HEK293T (cell line): ENCODE results near the gene GNGT2.

Source experiments
- CTCF ChIA-PET: fragments of 350-600 bp; formaldehyde crosslinking; extraction: SDS; loops from one replicate; lab custom pipeline; 2021; ENCODE audit warnings: antibody characterized with exemption, inconsistent platforms; lab: Yijun Ruan, JAX
- POLR2A ChIA-PET: fragments of 350-600 bp; formaldehyde crosslinking; extraction: SDS; loops from one replicate; lab custom pipeline; 2020; ENCODE audit warnings: antibody characterized with exemption, inconsistent platforms; lab: Yijun Ruan, JAX
- DNase-seq: peaks from one replicate; pipeline ENCODE4 v3.0.0; 2012; ENCODE audit warnings: mixed read lengths; ENCODE audit errors: extremely low spot score
- ARNT ChIP-seq: fragments of 450-650 bp; IDR thresholded peaks from 2 replicates; pipeline ENCODE4 v1.6.1; 2017; ENCODE audit warnings: mild to moderate bottlenecking
- BHLHE40 ChIP-seq: fragments of 450-650 bp; IDR thresholded peaks from 2 replicates; pipeline ENCODE4 v1.6.1; 2016; ENCODE audit warnings: mild to moderate bottlenecking, moderate library complexity, borderline replicate concordance
- CTBP1 ChIP-seq: fragments of 450-650 bp; IDR thresholded peaks from 2 replicates; pipeline ENCODE4 v1.6.1; 2016; ENCODE audit warnings: borderline replicate concordance
- ELF4 ChIP-seq: fragments of 450-650 bp; IDR thresholded peaks from 2 replicates; pipeline ENCODE4 v1.6.1; 2017; ENCODE audit warnings: antibody characterized with exemption
- FOXA1 ChIP-seq: fragments of 450-650 bp; IDR thresholded peaks from 2 replicates; pipeline ENCODE4 v1.6.1; 2016; ENCODE audit warnings: mild to moderate bottlenecking
- FOXK2 ChIP-seq: fragments of 450-650 bp; IDR thresholded peaks from 2 replicates; pipeline ENCODE4 v1.6.1; 2016; ENCODE audit warnings: mild to moderate bottlenecking
- FOXM1 ChIP-seq: fragments of 450-650 bp; IDR thresholded peaks from 2 replicates; pipeline ENCODE4 v1.6.1; 2017; ENCODE audit warnings: mild to moderate bottlenecking, borderline replicate concordance
- HDGF ChIP-seq: fragments of 450-650 bp; IDR thresholded peaks from 2 replicates; pipeline ENCODE4 v1.6.1; 2017; ENCODE audit warnings: antibody characterized with exemption, borderline replicate concordance
- L3MBTL2 ChIP-seq: fragments of 450-650 bp; conservative IDR thresholded peaks from 2 replicates; pipeline ENCODE4 v1.6.1; 2016; ENCODE audit warnings: mild to moderate bottlenecking
- LEF1 ChIP-seq: fragments of 450-650 bp; IDR thresholded peaks from 2 replicates; pipeline ENCODE4 v1.6.1; 2017; ENCODE audit warnings: mild to moderate bottlenecking, borderline replicate concordance
- NFRKB ChIP-seq: fragments of 450-650 bp; IDR thresholded peaks from 2 replicates; pipeline ENCODE4 v1.6.1; 2016; ENCODE audit warnings: mild to moderate bottlenecking, moderate library complexity
- SP1 ChIP-seq: fragments of 450-650 bp; IDR thresholded peaks from 2 replicates; pipeline ENCODE4 v1.6.1; 2017
- SUZ12 ChIP-seq: fragments of 450-650 bp; IDR thresholded peaks from 2 replicates; pipeline ENCODE4 v1.6.1; 2016; ENCODE audit warnings: mild to moderate bottlenecking
- TARDBP ChIP-seq: fragments of 450-650 bp; IDR thresholded peaks from 2 replicates; pipeline ENCODE4 v1.6.1; 2016
- ZNF384 ChIP-seq: fragments of 450-650 bp; IDR thresholded peaks from 2 replicates; pipeline ENCODE4 v1.6.1; 2016
- TF ChIP-seq, protein P1 (sequence below): fragments of 450-650 bp; IDR thresholded peaks from 2 replicates; pipeline ENCODE4 v1.6.1; 2016

Gene GNGT2

DNA sequence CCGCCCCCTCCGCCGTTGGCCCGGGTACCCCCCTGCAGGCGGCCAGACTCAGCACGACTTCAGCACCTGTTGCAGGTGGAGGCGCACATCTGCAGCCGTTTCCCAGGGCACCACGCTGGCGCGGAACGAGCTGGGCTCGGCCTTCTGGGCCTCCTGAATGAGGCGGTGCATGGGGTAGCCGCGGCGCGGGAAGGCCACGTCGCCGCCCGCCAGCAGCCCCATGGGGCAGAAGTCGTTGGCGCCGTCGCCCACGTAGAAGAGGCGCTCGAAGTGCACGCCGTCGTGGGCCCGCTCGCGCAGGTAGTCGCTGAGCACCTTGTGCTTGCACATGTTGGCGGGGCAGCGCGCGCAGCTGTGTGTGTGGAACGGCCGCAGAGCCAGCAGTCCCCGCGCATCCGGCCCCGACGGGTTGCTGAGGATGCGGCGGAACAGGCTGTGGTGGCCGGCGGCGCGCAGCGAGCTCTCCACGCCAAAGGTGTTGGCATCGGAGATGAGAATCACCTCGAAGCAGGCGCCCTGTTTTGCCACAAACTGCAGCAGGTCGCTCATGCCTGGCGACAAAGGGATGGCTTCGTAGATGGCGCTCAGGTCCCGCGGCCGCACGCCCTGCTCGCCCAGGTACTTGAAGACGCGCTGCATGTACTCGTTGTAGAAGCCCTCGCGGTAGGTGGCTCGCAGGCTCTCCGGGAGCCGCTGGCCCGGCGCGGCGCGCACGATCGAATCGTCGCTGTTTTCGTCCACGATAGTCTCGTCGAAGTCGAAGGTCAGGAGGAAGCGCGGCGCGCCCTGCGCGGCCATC lies 14.0 kb upstream of the GNGT2 start:
- ChIA-PET CTCF (no interaction called here), POLR2A (no interaction called here)
- TF ChIP-seq BHLHE40 = no peak
- TF ChIP-seq L3MBTL2 = no peak
- TF ChIP-seq SP1 = no peak
- no peak for TF ChIP-seq CTBP1
- TF ChIP-seq FOXK2 = no peak
- TF ChIP-seq ARNT = no peak
- no peak for TF ChIP-seq FOXM1
- TF ChIP-seq SUZ12 = no peak
- no peak for DNase-seq

DNA sequence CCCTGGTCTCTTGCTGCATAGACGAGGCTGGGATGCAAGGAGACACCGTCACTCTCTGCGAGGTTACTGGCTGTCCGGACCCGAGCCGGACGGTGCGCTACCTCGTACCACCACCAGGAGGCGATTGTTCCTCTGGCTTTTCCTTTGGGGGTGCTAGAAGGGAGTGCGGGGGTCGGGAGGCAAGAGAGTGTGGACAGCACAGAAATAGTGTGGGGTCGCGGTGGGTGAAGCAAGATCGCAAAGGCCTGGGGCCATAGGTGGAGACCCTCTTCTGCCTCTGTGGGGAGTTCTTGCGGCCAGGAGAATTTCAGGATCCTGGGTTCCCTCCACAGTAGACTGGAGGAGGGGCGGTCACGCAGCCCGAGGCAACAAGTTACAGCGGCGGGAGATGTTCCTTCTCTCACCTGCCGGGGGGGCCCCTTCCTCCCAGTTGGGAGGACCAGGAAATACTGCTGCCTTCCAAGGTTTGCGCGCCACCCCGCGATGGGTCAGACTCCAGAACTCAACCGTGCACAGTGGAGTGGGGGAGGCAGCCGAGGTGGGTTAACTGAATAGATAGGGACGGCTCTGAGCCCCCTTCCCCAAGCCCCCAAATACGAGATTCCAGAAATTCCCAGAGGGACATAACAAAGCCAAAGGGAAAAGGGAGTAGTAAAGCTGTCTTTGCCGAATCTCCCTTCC lies 13.3 kb upstream of the GNGT2 start:
- DNase-seq = peak; percentile 76
- ChIA-PET CTCF (interaction anchor here (1.3 kb wide), 1 partner anchor 67 kb away, joined by 5 read pairs; no protein-coding TSS in a partner anchor), POLR2A (no interaction called here)
- TF ChIP-seq SUZ12 (no peak), CTBP1 (no peak), TARDBP (no peak), LEF1 (no peak), FOXK2 (no peak), ELF4 (no peak)

DNA sequence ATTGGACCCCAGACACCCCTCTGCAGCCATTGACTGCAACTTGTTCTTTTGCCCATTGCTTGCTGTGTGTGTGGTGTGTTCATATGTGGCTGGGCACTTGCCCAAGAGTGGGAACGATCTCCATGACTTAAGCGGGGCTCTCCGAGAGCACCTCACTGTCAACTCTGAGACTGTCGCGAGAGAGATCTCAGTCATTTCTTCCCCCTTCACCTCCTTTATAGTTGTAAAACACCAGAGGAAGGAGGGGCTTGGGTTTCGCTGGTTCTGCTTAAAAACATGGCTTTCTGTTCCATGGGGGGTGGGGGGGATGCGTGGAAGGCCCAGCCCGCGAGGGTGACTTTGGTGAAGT lies 12.8 kb upstream of the GNGT2 start:
- CTCF ChIA-PET = interaction anchor here (1.3 kb wide), 1 partner anchor 68 kb away, joined by 5 read pairs; no protein-coding TSS in a partner anchor
- DNase-seq = no peak
- no peak for TF ChIP-seq FOXM1
- TF ChIP-seq LEF1 = no peak
- no peak for TF ChIP-seq NFRKB
- TF ChIP-seq SP1 = no peak
- TF ChIP-seq, protein P1, sequence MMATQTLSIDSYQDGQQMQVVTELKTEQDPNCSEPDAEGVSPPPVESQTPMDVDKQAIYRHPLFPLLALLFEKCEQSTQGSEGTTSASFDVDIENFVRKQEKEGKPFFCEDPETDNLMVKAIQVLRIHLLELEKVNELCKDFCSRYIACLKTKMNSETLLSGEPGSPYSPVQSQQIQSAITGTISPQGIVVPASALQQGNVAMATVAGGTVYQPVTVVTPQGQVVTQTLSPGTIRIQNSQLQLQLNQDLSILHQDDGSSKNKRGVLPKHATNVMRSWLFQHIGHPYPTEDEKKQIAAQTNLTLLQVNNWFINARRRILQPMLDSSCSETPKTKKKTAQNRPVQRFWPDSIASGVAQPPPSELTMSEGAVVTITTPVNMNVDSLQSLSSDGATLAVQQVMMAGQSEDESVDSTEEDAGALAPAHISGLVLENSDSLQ = no peak
- TF ChIP-seq CTBP1 = no peak
- no peak for TF ChIP-seq SUZ12
- TF ChIP-seq ZNF384 = no peak
- TF ChIP-seq TARDBP = no peak
- no peak for TF ChIP-seq FOXA1
- no peak for TF ChIP-seq FOXK2
- no peak for TF ChIP-seq ARNT
- no peak for TF ChIP-seq HDGF
- TF ChIP-seq ELF4 = no peak
- POLR2A ChIA-PET = interaction anchor here (1.1 kb wide), 1 partner anchor 31 kb away, joined by 5 read pairs; no protein-coding TSS in a partner anchor

DNA sequence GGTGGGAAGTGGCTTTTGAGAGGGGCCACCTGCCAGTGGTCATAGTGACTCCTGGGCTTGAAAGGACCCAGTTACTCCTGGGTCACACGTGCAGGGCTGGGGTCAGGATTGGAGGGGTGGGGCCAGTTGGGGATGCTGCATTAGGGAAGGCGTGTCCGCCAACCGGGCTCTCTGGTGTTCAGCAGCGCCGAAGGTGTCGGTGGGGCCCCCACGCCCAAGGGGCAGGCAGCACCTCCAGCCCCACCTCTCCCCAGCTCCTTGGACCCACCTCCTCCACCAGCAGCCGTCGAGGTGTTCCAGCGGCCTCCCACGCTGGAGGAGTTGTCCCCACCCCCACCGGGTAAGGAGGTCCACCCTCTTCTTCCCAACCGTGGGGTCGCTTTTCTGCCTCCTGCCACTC lies 9.6 kb upstream of the GNGT2 start:
- ChIA-PET CTCF (no interaction called here), POLR2A (no interaction called here)
- TF ChIP-seq HDGF (no peak), ARNT (no peak), FOXA1 (no peak), ELF4 (no peak), FOXM1 (no peak), BHLHE40 (no peak), LEF1 (no peak), CTBP1 (no peak), NFRKB (no peak), SUZ12 (no peak), TARDBP (no peak), ZNF384 (no peak), FOXK2 (no peak), SP1 (no peak), L3MBTL2 (no peak)
- TF ChIP-seq, protein P1 = no peak
- DNase-seq = no peak

DNA sequence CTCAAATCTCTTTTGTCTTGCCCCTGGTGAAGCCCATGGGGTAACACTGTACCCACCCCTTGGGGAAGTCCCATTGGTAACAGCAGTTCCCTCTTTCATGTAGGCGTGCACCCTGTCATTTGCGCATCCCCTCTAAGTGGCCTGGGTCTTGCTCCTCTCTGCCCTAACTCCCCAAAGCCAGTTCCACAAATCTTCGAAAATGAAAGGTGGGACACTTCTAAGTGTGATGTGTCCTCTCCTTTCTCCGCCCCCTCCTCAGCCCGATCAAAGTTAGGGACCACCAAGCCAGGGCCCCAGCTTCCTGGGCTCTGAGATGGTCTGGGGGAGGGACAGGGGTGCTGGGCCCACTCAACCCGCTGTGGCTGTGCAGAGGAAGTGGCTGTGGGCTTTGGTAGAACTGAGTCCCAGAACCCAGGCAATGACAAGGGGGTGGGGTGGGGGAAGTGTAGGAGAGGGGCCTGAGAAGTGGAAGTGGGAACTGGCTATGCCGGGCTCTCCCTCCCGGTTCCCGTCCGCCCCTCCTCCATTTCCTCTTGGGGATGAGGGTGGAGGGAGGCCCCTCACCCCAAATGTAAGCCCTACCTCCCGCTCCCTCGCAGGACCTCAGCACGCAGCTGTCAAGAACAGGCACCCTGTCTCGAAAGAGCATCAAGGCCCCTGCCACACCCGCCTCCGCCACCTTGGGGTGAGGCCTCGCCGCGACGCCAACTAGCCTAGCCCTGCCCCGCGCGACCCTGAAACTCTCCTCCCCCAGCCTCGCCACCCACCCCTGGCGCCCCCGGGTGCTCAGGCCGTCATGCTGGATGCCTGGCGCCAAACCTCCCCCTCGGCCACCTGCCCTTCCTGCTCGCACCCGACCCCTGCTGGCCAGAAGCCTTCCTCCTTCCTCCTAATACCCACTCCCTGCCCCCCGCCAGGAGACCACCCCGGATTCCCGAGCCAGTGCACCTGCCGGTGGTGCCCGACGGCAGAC lies 8.9 kb upstream of the GNGT2 start:
- POLR2A ChIA-PET = interaction anchor here (0.8 kb wide), 1 partner anchor 25 kb away, joined by 3 read pairs; no protein-coding TSS in a partner anchor

More for the DNA sequence above, 8.9 kb upstream of the GNGT2 start:
- TF ChIP-seq BHLHE40 = no peak
- no peak for TF ChIP-seq TARDBP
- TF ChIP-seq L3MBTL2 = no peak
- TF ChIP-seq ZNF384 = no peak
- TF ChIP-seq HDGF = no peak
- CTCF ChIA-PET = no interaction called here
- DNase-seq = no peak
